Subcutaneous adipose tissue (tissue), 4 donors: ENCODE results near the gene TMEM132C. TPM values are rescaled to one million over a fixed set of nuclear protein-coding genes. Genes with fewer than 3 reads are reported as not detected.

Source experiments
- total RNA-seq, 4 donors: library from RNA; depleted of rRNA; stranded (reverse); fragments of >200 nt; gene quantifications; one replicate each; pipeline ENCODE4 v1.1.0, GENCODE V29; 2016
- TF ChIP-seq, protein P1 (sequence below): fragments of 450-650 bp; IDR thresholded peaks from one replicate; pipeline ENCODE4 v1.5.1; 2016; ENCODE audit warnings: low read depth, mild to moderate bottlenecking, control low read depth, antibody characterized with exemption, moderate library complexity

TMEM132C gene
- total RNA-seq, 4 donors from 2014 or later = 44.2 to 73.5 (median 67.8) TPM

DNA sequence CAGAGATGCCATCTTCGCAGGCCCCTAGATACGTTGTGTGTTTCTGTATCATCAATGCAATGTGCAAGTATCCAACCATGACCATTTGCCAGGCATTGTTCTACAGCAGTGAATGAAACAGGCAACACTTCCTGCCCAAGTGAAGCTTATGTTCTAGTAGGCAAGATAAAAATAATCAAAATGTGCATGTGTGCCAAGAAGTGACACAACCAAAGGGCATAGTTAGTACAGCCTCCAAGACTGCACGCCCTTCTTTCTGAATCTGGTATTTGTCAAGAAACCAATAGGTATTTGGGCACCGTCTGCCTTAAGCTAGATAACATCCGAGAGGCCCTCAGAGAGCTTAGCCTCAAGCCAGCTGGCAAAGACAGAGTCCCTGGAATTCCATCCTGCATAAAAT, 152.0 kb downstream of the TMEM132C start:
- TF ChIP-seq, protein P1, sequence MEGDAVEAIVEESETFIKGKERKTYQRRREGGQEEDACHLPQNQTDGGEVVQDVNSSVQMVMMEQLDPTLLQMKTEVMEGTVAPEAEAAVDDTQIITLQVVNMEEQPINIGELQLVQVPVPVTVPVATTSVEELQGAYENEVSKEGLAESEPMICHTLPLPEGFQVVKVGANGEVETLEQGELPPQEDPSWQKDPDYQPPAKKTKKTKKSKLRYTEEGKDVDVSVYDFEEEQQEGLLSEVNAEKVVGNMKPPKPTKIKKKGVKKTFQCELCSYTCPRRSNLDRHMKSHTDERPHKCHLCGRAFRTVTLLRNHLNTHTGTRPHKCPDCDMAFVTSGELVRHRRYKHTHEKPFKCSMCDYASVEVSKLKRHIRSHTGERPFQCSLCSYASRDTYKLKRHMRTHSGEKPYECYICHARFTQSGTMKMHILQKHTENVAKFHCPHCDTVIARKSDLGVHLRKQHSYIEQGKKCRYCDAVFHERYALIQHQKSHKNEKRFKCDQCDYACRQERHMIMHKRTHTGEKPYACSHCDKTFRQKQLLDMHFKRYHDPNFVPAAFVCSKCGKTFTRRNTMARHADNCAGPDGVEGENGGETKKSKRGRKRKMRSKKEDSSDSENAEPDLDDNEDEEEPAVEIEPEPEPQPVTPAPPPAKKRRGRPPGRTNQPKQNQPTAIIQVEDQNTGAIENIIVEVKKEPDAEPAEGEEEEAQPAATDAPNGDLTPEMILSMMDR = no peak

DNA sequence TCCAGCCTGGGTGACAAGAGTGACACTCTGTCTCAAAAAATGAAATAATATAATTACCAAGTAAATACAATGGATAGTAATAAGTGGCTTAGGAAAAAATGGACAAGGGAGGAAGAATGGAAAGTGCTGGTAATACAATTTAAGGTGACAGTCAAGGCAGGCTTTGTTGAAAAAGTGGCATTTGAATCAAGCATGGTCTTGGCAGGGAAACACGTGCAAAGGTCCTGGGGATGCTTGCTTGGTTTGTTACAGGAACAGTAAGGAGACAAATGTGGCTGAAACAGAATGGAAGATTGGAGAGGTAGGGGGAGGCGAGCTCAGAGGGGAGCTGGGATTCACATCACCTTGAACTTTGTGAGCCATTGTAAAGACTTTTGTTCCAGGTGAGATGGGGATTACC, 153.2 kb downstream of the TMEM132C start:
- TF ChIP-seq, protein P1 = no peak

DNA sequence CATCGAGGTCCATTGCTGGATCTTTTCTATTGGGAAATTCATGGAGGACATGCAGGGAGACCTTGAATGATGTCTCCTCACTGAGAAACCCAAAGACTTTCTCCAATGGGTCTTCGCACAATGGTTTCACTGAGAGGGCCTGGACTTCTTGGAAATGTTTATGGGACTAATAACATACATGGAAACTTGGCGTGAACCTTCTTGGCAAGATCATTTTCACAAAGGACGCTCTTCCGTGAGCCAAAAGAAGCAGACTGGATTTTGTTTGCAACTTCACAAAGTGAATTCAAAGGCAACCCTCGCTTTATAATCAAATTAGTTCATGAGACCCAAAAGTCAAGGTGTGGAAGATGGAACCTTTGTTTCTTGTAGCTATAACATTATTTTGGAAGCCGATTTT, 154.4 kb downstream of the TMEM132C start:
- TF ChIP-seq, protein P1 = no peak

DNA sequence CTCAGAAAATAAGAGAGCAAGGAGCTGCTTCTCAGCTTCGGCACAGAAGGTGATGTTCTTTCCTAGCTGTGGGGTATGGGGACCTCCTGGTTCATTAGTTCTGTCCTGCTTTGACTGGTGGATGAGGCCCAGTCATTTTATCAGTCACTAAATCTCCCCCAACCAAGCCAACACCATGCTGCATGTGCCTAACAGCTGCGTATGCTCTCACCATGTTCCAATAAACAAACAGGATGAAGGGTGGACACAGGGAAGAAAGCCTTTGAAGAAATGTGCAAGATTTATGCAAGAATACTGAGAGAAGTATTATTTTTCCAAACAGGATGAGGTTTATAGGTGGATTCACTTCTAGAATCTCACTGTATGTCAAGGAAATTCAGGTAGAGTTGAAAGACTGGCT, 156.2 kb downstream of the TMEM132C start:
- TF ChIP-seq, protein P1 = no peak

DNA sequence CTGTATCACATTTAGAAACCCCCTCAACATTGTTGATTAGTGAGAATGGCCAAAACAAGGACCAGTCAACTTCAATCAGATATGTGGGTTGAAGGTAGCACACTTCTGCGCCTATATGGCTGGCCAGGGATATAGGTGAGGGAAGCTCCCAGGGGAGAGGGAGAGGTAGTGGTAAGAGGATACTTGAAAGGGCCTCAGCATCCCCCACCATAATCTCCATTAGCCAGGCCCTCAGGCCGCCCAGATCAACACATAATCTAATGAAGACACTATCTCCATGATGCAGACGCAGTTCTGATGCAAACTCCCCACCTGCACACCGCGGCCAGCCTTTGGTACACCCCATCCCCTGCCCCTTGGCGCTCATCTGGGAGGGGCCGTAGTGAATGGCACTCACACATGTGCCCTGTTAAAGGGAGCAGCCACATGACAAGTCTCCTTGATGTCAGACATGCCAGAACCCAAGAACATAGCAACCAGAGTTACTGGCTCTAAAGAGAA, 158.0 kb downstream of the TMEM132C start:
- TF ChIP-seq, protein P1 = no peak

DNA sequence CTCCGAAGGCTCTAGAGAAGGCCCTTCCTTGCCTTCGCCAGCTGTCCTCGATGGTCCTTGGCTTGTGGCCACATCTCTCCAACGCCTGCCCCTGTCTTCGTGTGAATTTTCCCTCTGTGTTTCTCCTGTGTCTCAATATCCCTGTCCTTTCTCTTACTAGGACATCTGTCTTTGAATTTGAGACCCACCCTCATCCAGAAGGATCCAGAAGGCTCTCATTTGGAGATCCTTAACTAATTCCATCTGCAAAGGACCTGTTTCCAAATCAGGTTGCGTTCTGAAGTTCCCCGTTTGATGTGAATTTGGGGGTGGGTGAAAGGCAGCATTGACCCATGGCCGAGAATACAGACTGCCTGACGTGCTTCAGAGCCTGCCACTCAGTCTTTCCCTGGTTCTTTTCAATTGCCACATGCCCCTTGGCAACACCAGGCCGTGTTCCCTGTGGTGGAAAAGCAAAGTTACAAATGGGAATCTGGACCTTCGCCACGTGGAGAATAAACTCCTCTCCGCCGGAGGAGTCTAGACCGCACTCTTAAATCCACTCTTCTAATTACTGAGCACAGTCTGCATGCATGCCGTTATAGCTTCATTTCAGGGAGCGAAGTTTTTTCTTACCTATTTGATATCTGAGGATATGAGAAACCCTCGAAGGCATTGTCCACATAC, 158.8 kb downstream of the TMEM132C start:
- TF ChIP-seq, protein P1 = no peak

DNA sequence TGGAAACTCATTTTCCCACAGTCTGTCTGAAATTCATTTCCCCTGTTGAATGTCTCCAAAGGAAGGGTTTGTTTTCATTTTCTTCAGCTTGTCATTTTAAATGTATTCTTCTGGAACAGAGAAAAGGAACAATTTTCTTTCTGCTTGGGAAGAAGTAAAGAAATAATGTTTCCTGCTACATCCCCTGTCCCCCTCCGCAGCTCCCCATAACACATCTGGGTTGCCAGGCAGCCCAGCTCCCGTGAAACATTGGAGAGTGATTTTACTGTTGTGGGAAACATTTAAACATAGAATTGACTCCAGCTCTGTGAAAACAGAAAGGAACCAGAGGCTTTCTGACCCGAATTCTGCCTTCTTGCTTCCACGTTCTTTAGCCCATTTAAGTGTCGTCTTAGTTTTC, 159.5 kb downstream of the TMEM132C start:
- TF ChIP-seq, protein P1 = no peak
